Ascending aorta (tissue), 2 donors: Measurements from ENCODE around the gene MMP14. TPM values are rescaled to one million over a fixed set of nuclear protein-coding genes. Genes with fewer than 3 reads are reported as not detected.

Source experiments
- DNase-seq, 2 donors: peaks; one replicate each; pipeline ENCODE4 v3.0.0-alpha.2; 2019; ENCODE audit warnings: low spot score in 2 of 2
- H3K27ac ChIP-seq, 2 donors: fragments of 200-600 bp; sonication (generic); one replicate each; pipeline ENCODE4 v1.5.1; 2016 to 2017; ENCODE audit warnings: mild to moderate bottlenecking in 1 of 2
- H3K27me3 ChIP-seq: fragments of 200-600 bp; sonication (generic); one replicate; pipeline ENCODE4 v1.5.1; 2017
- H3K36me3 ChIP-seq, 2 donors: fragments of 200-600 bp; sonication (generic); one replicate each; pipeline ENCODE4 v1.5.1; 2016
- H3K4me1 ChIP-seq, 2 donors: fragments of 200-600 bp; sonication (generic); one replicate each; pipeline ENCODE4 v1.5.1; 2016 to 2017; ENCODE audit warnings: mild to moderate bottlenecking in 1 of 2
- H3K4me3 ChIP-seq, 2 donors: fragments of 200-600 bp; sonication (generic); one replicate each; pipeline ENCODE4 v1.5.1; 2016 to 2017; ENCODE audit warnings: mild to moderate bottlenecking in 1 of 2
- H3K9me3 ChIP-seq, 2 donors: fragments of 200-600 bp; sonication (generic); one replicate each; pipeline ENCODE4 v1.5.1; 2016
- CTCF ChIP-seq, 3 experiments: fragments of 200-600 bp in 2 of 3; fragments of 450-650 bp in 1 of 3; sonication (generic) in 2 of 3; IDR thresholded peaks; one replicate each; pipeline ENCODE4 v1.5.1; 2016 to 2019; ENCODE audit warnings: antibody characterized with exemption in 3 of 3, mild to moderate bottlenecking in 1 of 3, moderate library complexity in 1 of 3
- intact Hi-C: fragments of 100-400 bp; cut with DNase I; formaldehyde crosslinking; loops from one replicate; pipeline ENCODE4 v1.15.1; 2023
- total RNA-seq: library from RNA; depleted of rRNA; stranded (reverse); fragments of >200 nt; gene quantifications from one replicate; pipeline ENCODE4 v1.1.0, GENCODE V29; 2016

Gene MMP14
- total RNA-seq, 1 donor from 2014 or later: 178 TPM

GRCh38 chr14:22878271-22879246 lies 42.2 kb downstream of the MMP14 start:
- Histone ChIP-seq H3K4me3 (no peak overlapping the region), H3K36me3 (peaks cover 49 to 59% of the 10 kb centered on the region in 2 donors), H3K27me3 (no peaks in the 10 kb centered on the region), H3K9me3 (no peaks in the 10 kb centered on the region), H3K4me1 (peaks cover under 1 to 7% of the 10 kb centered on the region in 2 donors), H3K27ac (no peak overlapping the region)
- TF ChIP-seq CTCF (IDR thresholded peaks at IDR 0.05): no peak
- DNase-seq: no peak
- intact Hi-C loops: no loop called here

- Histone ChIP-seq H3K27me3 (no peaks in the 10 kb centered on the region), H3K27ac (no peak overlapping the region), H3K4me1 (no peaks in the 10 kb centered on the region), H3K36me3 (peaks cover 14 to 24% of the 10 kb centered on the region in 2 donors), H3K4me3 (no peak overlapping the region), H3K9me3 (no peaks in the 10 kb centered on the region)
- intact Hi-C loops: no loop called here
- TF ChIP-seq CTCF (IDR thresholded peaks at IDR 0.05): no peak
- no peak for DNase-seq
Observed at GRCh38 chr14:22882064-22882463, 45.7 kb downstream of the MMP14 start.

GRCh38 chr14:22882529-22883172 lies 46.3 kb downstream of the MMP14 start:
- intact Hi-C loops: no loop called here

GRCh38 chr14:22883173-22883976 lies 47.0 kb downstream of the MMP14 start, which contains the start of gene REM2:
Gene REM2, plus strand, starts transcription at chr14:22883222. Its CDS starts 66 bp downstream, at chr14:22883288.
- Histone ChIP-seq H3K9me3 (no peaks in the 10 kb centered on the region), H3K27me3 (no peaks in the 10 kb centered on the region), H3K27ac (no peak within 1 kb of the TSS), H3K4me3 (no peak within 1 kb of the TSS), H3K4me1 (peaks cover 3 to 5% of the 10 kb centered on the region in 2 donors), H3K36me3 (peaks cover under 1 to 11% of the 10 kb centered on the region in 2 donors)
- intact Hi-C loops: no loop called here
- no peak for TF ChIP-seq CTCF (IDR thresholded peaks at IDR 0.05)
- no peak for DNase-seq

More at GRCh38 chr14:22882529-22883172, 46.3 kb downstream of the MMP14 start:
- Histone ChIP-seq H3K36me3 (peaks cover 8 to 18% of the 10 kb centered on the region in 2 donors), H3K27ac (no peak overlapping the region), H3K4me3 (no peak overlapping the region), H3K9me3 (no peaks in the 10 kb centered on the region), H3K27me3 (no peaks in the 10 kb centered on the region), H3K4me1 (peaks cover under 1 to 2% of the 10 kb centered on the region in 2 donors)
- no peak for TF ChIP-seq CTCF (IDR thresholded peaks at IDR 0.05)
- DNase-seq: no peak

- Histone ChIP-seq H3K27me3 (no peaks in the 10 kb centered on the region), H3K9me3 (no peaks in the 10 kb centered on the region), H3K27ac (no peak overlapping the region), H3K36me3 (peaks cover 0 to 3% of the 10 kb centered on the region in 2 donors), H3K4me3 (no peak overlapping the region), H3K4me1 (peaks cover 3 to 5% of the 10 kb centered on the region in 2 donors)
- intact Hi-C loops: no loop called here
- TF ChIP-seq CTCF (IDR thresholded peaks at IDR 0.05): no peak
- DNase-seq: no peak
Observed at GRCh38 chr14:22884076-22884737, 47.8 kb downstream of the MMP14 start.
